GDM1 (cell line): Measurements from ENCODE around the gene ZNF546.
A peak's percentile ranks its signal among the peaks of the same experiment; 100 is the strongest.
"Not testable (repeated sequence)": the region's sequence is repeated elsewhere in the genome, so short reads cannot be mapped to it uniquely, and the experiment has no call there.

Experiments
- DNase-seq: peaks from one replicate; lab custom pipeline; 2025; lab: John Stamatoyannopoulos, UW

Gene ZNF546

DNA sequence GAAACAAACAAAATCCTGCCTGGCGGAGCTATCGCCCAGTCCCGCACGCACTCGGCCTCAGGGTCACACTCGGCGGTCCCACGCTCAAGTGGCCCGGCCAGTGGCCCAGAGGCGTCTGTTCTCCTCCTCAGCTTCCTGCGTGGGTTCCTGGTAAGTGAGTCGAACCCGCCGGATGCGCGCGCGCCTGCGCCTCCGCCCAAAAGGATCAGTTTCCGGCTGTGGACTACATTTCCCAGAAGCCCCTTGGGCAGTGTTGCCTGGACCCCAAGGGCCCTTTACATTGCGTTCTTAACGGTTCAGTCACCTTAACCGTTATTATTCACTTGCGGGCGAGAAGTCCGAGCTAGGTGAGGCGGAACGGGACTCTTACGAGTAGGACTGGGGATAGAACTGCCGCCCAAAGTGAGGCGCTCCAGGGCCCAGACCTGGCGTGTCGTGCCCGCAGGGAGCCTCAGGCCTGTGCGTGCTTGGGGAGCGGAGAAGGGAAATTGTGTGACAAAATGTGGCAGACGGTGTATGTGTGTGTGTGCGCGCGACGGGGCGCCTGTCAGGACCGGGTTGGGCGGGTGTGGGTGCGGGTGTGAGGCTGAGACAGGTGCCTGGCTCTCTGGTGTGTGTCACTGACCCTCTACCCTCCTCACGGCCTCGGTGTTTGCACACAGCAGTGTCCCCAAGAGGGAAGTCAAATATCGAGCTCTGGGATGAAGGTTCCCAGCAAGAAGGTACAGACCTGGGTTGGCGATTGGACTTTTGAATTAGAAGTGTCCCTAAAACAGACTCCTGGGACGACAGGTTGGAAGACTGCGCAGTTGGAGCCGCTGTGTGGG lies at the start of gene ZNF546:
TSS of gene ZNF546 (plus strand) at position 250 of the 827 bp plus-strand sequence. CDS start 1,267 bp downstream, outside the sequence.
- peak; percentile 81 for DNase-seq

- no peak for DNase-seq
Measured at GRCh38 chr19:39949026-39949747, 47.7 kb upstream of the ZNF546 start.

- DNase-seq = no peak
Measured at GRCh38 chr19:39951065-39951650, 45.7 kb upstream of the ZNF546 start.

- no peak for DNase-seq
Measured at GRCh38 chr19:39951686-39952085, 45.2 kb upstream of the ZNF546 start.

DNA sequence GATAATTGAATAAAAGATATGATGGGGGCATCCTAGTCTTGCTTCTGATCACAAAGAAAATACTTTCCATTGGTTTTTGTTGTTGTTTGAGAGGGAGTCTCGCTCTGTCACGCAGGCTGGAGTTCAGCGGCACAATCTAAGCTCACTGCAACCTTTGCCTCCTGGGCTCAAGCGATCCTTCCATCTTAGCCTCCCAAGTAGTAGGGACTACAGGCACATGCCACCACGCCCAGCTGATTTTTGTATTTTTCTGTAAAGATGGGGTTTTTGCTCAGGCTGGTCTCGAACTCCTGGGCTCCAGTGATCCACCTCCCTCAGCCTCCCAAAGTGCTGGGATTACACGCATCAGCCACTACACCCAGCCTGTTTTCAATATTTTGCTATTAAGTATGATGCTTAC lies 42.9 kb upstream of the ZNF546 start:
- no peak for DNase-seq

GRCh38 chr19:39957886-39958285 lies 39.0 kb upstream of the ZNF546 start:
- not testable (repeated sequence) for DNase-seq

DNA sequence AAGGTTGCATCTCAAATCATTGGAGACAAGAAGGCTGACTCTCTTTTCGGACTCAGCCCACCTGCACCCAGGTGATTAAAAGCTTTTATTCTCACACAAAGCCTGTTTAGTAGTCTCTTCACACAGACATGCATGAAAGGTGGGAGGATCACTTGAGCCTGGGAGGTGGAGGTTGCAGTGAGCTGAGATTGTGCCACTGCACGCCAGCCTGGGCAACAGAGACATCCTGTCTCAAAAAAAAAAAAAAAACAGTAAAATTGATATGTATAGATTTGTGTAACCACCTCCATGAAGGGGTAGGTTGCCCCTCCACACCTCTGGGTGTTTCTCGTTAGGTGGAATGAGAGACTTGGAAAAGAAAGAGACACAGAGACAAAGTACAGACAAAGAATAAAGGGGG lies 37.9 kb upstream of the ZNF546 start:
- DNase-seq = not testable (repeated sequence)

DNA sequence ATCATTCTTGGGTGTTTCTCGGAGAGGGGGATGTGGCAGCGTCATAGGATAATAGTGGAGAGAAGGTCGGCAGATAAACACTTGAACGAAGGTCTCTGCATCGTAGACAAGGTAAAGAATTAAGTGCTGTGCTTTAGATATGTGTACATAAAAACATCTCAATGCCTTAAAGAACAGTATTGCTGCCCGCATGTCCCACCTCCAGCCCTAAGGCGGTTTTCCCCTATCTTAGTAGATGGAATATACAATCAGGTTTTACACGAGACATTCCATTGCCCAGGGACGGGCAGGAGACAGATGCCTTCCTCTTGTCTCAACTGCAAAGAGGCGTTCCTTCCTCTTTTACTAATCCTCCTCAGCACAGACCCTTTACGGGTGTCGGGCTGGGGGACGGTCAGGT lies 37.5 kb upstream of the ZNF546 start:
- DNase-seq = not testable (repeated sequence)

DNA sequence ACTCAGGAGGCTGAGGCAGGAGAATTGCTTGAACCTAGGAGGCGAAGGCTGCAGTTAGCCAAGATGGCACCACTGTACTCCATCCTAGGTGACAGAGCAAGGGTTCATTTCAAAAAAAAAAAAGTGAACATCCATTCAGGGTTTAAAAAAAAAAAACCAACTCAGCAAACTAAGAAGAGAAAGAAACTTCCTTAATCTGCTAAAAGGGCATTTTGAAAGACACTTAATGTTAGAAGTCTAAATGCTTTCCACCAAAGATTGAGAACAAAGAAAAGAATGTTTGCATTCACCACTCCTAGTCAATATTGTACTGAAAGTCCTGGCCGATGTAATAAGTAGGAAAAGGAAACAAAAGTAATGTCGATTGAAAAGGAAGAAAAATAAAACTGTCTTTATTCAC lies 33.0 kb upstream of the ZNF546 start:
- no peak for DNase-seq

GRCh38 chr19:39966617-39967016 lies 30.2 kb upstream of the ZNF546 start:
- no peak for DNase-seq

GRCh38 chr19:39967561-39967960 lies 29.3 kb upstream of the ZNF546 start:
- DNase-seq = no peak

DNA sequence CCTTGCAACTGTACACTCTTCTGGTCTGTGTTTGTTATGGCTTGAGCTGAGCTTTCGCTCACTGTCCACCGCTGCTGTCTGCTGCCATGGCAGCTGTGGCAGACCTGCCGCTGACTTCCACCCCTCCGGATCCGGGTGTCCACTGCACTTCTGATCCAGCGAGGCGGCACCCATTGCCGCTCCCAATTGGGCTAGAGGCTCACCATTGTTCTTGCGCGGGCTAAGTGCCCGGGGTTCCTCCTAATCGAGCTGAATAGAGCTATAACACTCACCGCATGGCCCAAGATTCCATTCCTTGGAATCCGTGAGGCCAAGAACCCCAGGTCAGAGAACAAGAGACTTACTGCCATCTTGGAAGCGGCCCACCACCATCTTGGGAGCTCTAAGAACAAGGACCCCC lies 28.1 kb upstream of the ZNF546 start:
- no peak for DNase-seq

DNA sequence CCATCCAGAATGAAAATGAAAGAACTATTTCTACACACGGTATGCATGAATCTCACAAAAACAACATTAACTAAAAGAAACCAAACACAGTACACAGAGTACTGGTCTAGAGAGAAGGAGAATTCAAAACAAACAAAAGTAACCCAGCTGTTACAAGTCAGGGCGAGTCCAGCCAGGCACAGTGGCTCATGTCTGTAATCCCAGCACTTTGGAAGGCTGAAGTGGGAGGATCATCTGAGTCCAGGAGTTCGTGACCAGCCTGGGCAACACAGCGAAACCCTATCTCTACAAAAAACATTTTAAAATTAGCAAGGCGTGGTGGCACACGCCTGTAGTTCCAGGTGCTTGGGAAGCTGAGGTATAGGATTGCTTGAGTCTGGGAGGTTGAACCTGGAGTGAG lies 27.6 kb upstream of the ZNF546 start:
- no peak for DNase-seq

GRCh38 chr19:39969681-39970424 lies 27.0 kb upstream of the ZNF546 start:
- DNase-seq = no peak

- no peak for DNase-seq
Measured at GRCh38 chr19:39970425-39970674, 26.5 kb upstream of the ZNF546 start.

- peak; percentile 98 for DNase-seq
Measured at GRCh38 chr19:39970675-39971379, 26.0 kb upstream of the ZNF546 start, which contains the start of gene PSMC4. PSMC4 (plus strand) TSS chr19:39971165; CDS start chr19:39971203, 38 bp downstream.

DNA sequence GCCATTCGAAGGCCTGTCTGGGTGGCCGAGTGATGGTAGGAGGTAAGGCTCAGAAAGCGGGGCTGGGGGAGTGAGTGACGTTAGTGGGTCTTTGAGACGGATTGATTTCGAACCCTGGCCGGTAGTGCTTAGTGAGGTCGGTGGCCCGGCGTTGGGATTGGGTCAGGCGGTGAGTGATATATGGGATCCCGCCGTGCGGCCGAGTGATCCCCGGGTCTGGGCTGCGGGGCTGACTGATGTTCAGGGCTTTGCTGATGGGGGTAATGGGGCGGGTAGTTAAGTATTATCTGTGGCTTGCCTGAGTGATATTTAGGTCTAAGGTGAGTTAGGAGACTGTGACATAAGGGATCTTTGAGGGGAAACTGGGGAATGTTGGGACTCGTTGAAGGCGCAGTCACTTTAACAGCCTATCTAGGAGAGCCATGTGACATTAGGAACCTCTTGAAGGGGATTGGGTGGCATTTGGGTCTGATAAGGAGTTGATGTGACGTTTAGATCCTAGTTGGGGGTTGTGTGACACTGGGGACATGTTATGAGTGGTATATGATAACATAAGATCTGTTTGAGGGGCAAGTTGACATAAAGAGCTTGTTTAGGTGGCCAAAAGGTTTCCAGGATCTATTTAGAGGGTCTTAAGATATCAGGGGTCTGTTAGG lies 25.4 kb upstream of the ZNF546 start:
- DNase-seq = no peak

DNA sequence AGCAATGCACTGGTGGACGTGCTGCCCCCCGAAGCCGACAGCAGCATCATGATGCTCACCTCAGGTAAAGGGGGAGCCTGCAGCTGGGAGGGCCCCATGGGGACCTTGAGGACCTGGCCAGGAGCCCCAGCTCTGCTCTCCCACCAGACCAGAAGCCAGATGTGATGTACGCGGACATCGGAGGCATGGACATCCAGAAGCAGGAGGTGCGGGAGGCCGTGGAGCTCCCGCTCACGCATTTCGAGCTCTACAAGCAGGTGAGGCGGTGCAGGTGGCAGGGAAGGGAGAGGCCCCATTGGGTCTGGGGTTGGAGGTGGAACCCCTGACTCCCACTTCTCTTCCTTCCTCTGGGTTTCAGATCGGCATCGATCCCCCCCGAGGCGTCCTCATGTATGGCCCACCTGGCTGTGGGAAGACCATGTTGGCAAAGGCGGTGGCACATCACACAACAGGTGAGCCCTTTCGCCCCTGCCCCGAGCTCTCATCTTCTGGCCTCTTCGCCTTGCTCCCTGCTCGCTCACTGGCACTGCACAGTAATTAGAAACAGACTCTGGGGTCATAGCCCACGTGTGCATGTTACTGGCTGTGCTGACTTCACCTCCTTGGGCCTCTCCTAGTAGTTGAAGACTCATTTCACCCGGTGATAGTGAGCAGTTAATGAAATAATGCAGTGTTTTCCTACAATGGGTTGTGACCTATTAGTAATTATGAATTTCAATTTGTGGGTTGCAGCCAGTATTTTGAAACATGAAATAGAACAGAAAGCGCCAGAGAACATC lies 22.3 kb upstream of the ZNF546 start:
- DNase-seq = no peak

GRCh38 chr19:39982883-39983282 lies 14.0 kb upstream of the ZNF546 start:
- DNase-seq = no peak

DNA sequence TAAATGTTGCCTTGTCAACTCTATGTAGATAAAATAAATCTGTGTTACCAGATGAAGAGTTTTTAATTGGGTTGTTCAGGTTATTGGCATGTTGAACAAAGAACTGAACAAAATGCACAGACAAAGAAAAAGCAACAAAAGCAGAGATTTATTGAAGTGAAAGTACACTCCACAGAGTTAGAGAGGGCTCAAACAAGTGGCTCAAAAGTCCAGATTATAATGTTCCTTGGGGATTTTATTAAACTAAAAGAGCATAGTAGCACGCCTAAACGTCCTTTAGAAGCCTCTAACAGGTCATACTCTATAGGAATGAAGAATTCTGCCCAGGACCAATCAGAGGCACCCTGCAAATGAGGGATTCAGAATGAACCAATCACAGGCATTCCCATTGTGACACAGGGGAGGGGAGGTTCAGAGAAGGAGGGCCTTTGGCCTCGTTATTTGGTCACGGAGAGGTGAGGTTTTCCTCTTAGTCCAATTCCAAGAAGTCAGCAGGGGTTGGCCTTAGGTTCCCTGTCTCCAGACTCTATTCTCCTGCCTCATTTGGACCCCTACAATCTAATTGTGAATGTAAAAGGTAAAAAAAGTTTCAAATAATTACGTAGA lies 13.1 kb upstream of the ZNF546 start:
- DNase-seq = no peak
